CD4-positive, alpha-beta T cell treated with Interleukin-12 subunit alpha and Interleukin-12 subunit beta, for 1 hour (primary cell): ENCODE data around the gene KRTAP10-3.

Experiments
- DNase-seq: peaks from one replicate; pipeline ENCODE4 v3.0.0-alpha.2; 2020

KRTAP10-3 gene

DNA sequence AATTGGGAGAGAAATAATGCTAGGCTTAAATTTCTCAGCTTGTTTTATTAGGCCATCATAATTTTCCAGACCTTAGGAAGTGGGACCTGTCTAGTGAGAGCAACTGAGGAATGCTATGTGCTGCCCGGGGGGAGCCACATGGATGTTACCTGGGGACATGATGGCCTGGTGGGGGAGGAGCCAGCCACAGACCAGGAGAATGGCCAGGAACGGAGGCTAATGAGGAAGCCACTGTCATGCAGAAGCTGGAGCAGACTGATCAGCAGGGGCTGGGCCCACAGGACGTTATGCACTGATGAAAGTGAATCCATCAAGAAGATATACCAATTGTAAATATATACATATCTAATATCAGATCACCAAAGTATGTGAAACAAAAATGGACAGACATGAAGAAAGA lies 14.0 kb downstream of the KRTAP10-3 start:
- DNase-seq, result no peak

DNA sequence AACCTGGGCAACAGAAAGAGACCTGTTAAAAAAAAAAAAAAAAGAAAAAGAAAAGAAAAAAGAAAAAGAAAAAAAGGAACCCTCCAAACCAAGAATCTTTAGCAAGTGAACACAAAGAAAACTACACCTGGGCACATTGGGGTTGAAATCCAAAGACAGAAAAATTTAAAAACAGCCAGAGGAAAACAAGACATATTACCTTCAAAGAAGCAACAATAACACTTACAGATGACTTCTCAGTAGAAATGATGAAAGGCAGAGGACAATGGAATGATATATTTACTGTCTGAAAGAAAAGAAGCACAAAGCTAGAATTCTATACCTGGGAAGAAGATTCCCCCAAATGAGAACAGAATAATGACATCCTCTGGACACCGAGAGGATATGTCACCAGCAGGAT lies 15.9 kb downstream of the KRTAP10-3 start:
- DNase-seq, result no peak

DNA sequence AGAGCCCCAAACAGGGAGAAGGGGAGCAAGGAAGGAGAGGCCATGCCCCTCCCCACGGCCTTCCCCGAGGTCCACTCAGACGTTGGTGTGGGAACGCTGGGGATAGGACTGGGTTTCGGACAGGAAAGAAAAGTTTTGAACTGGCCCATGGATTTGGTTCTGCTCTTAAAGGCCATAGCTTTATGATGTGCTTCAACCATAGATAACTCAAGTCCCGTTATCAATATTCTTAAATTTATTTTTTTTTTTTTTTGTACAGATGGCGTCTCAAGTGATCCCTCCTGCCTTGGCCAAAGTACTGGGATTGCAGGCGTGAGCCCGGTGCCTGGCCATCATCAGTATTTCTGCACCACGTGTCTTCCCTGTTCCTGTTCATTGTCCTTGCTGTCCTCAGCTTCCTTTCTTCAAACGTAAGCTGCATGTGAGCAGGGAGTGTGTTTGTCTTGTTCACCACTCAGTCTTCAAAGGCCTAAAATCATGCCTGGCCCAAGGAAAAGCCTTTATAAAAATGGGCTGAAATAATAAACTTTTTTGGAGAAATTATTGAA lies 17.8 kb downstream of the KRTAP10-3 start:
- no peak for DNase-seq

DNA sequence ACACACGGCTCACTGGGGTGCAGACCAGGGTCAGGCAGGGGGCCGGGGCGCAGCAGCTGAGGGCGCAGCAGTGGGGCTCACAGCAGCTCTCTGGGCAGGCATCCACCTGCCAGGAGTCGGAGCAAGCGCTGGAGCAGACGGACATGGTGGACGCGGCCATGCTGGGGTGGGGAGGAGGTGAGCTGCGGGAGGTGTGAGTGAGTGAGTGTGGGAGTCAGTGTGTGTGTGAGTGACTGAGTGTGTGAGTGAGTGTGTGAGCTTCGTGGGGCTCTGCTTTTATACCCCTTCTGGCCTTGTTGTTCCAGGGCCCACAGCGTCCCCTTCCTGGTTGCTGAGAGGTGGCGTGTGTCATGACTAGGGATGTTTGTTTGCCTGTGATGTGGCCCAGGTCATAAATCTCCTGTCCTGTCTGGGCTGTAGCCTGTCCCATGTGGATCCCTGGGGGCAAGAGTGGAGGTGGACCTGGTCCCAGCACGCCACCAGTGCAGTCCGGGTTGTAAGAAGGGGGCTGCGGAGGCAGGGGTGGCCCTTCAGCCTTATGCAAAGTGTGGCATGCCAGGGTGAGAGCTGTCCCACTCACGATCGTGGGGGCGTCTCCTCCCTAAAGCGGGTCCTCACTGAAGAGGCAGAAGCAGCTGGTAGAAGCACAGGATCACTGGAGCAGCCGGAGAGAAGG lies 18.5 kb downstream of the KRTAP10-3 start, which contains the start of gene KRTAP10-1:
KRTAP10-1 (minus strand) TSS at position 205 of the 676 bp plus-strand sequence; CDS start at position 160, 45 bp downstream.
- no peak for DNase-seq

DNA sequence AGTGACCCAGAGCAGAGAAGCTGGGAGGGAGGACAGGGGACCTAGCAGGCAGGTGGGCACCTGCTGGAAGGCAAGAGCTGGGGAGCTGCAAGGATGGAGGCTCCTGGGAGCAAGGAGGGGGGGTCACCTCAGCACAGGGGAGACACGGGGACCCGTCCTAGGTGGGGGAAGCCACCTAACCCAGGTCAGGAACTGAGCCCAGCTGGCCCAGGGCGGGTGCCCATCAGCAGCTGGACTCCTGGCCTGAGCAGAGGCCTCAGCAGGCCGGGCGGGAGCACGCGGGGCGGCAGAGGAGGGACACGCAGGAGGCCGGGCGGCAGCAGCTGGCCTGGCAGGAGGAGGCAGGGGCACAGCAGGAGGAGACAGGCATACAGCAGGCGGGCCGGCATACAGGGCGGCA lies 19.5 kb downstream of the KRTAP10-3 start:
- no peak for DNase-seq

DNA sequence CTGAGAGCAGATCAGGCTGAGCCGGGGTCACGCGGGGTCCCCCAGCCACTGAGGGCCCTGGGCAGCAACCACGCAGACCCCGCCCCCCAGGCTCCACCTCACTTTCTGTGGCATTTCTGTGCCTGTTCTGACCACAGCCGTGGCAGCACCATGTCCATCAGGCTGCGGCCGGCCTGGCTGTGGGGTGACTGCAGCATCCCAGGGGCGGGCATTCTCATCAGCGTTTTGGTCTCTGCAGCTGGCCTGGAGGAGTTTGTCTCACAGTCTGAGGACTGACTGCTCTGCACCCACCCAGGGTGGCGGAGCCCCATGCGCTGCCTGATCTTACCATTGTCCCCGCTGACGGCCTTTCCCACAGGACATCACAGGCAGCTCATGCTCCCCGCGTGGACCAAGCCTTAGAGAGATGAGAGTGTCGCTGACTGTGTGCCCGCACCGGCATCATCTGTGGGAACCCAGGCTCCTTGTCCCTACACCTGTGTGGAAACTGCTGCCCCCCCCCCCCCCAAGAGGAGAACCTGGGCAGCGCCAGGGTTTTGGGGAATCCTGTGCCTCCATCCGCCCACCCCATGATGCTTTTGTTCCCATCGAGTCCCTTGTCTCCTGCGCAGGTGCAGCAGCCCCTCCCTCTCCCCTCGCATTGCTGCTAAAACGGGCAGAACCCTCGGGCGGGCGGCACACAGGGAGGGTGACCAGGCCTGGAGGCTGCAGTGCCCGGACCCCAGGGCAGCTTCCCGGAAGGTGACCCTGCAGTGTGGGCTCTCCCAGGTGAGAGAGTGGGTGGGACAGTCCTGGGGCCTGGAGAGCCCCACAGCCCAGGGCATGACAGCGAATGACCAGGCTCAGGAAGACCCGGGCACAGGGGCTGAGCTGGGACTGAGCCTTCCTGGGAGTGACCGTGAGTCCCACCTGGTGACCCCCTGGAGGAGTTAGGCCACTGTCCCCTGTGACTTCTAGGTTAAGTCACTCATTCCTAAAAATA lies 20.4 kb downstream of the KRTAP10-3 start:
- no peak for DNase-seq

DNA sequence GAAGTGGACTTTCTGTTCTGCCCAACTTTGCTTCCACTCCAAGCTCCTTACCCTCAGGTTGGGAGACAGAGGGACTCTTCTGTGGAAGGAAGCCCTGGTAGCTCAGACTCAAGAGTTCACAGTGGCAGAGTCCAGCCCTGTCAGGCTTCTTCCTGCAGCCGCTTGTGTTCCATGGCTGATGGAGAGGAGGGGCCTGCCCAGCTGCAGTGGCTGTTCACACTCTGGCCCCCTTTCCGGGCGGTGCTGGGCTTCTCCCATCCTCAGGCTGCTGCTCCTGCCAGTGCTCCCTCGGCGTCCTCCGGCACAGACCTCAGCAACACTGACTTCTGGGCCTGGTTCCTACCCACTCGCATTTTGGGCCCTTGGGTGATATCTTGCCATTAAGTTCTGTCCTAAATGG lies 22.6 kb downstream of the KRTAP10-3 start:
- DNase-seq, result no peak

DNA sequence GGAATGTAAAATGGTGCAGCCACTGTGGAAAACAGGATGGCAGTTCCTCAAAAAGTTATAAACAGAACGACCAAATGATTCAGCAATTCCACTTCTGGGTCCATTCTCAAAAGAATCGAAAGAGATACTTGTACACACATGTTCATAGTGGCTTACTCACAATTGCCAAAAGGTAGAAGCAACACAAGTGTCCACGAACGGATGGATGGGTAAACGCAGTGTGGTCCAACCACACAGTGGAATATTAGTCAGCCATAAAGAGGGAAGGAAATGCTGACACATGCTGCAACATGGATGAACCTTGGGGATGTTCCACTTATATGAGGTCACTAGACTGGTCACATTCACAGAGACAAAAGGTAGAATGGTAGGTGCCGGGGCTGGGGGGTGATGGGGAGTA lies 23.9 kb downstream of the KRTAP10-3 start:
- no peak for DNase-seq

DNA sequence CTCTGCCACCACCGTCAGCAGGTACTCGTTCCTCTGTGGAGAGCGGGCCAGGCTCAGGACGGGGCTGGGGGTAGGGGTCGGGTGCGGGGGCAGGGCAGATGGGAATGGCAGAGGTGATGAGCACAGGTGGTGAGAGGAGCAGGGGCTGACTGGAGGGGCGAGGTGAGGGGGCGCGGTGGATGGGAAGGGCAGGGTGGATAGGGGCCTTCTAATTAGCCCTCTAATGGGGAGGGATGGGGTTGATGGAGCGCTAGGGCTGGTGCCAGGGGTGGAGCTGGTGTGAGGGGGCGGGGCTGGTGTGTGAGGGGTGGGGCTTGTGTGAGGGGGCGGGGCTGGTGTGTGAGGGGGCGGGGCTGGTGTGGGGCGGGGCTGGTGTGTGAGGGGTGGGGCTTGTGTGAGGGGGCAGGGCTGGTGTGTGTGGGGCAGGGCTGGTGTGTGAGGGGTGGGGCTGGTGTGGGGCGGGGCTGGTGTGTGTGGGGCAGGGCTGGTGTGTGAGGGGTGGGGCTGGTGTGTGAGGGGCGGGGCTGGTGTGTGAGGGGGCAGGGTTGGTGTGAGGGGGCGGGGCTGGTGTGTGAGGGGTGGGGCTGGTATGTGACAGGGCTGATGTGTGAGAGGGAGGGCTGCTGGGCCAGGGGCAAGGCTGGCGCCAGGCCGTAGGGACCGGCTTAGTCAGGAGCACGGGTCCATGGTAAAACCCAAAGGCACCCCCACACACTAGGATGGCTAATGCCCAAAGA lies 24.5 kb downstream of the KRTAP10-3 start:
- DNase-seq, result no peak

DNA sequence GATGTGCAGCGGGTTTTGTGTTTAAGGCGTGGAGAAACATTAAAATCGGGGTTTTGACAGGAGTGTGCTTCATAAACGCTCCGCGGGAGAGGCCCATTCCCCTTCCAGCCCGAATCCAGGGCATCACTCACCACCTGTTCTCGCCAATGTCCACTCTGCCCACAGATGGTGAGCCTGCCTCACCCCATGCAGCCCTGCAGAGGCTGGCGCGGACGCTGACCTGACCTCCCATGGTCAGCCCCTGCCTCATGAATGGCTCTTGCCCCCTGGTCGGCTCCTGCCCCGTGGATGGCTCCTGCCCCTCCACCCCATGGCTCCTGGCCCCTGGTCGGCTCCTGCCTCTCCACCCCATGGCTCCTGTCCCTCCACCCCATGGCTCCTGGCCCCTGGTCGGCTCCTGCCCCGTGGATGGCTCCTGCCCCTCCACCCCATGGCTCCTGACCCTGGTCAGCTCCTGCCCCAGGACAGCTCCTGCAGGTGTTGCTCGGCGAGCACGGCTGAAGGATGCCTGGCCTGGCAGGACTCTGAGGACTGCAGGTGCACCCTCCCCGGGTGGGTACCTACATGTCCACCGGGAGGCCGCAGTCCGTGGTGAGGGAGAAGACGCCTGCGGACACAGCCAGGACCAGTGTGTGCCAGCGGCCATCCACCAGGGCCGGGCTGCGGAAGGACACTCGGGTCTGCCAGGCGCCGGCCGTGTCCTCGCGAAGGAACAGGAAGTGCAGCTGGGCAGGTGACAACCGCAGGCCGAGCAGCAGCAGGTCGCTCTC lies 25.3 kb downstream of the KRTAP10-3 start:
- no peak for DNase-seq

DNA sequence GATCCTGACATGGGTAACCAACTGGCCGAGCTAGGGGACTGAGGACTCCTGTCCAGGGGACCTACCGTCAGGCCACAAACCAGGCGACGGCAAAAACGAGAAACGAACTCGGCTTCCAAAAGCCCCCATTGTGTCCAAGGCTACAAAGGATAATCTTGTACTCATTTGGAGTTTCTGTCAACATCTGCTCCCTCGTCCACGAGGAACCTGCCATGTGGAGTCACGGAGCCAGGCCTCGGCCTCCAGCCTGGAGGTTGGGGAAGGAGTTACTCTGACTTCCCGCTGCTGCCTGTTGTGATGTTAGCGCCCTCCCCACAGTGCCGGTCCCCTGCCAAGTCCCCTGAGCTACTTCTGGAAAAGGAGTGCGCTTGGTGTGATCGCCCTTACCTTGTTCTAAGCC lies 25.9 kb downstream of the KRTAP10-3 start:
- no peak for DNase-seq

DNA sequence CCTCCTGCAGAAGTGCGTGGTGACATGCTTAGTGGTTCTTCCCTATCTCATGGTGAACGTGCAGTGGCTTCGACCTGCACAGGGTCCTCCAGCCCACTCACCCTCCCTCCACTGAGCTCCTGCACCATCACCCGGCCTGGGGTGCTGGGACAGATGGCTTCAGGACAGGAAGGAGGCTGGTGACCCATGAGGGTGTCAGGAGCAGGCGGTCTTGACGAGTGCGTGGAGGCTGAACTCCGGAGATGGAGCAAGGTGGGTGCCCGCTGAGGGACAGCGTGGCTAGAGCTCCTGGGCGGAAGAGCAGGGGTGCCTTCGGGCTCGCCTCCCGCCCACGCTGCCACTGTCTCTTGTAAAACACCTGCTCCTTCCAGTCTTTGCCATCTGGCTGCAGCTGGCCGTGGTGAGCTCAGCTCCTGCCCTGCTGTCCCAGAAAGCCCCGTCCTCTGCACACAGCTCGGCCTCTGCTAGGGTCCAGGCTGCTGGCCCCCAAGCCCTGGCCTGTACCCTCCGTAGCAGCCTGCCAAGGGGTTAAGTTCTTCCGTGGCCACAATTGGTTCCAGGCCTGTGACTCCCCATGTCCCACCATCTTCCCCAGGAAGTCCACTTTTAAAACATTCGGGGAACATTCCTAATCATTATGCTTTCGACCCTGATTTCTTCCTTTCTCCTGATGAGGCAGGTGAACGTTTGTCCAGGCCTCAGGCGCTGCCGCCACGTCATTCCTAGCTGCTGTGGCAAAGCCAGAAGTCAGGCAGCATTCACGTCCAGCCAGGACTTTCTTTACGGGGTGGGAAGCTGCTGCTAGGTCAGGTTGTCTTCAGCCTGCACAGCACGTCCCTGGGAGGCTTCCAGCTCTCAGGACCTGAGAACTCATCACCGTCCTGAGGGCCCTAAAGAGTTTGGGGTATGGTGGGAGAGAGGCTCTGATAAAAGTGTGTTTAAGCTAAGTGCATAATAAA lies 26.7 kb downstream of the KRTAP10-3 start:
- DNase-seq, result no peak

DNA sequence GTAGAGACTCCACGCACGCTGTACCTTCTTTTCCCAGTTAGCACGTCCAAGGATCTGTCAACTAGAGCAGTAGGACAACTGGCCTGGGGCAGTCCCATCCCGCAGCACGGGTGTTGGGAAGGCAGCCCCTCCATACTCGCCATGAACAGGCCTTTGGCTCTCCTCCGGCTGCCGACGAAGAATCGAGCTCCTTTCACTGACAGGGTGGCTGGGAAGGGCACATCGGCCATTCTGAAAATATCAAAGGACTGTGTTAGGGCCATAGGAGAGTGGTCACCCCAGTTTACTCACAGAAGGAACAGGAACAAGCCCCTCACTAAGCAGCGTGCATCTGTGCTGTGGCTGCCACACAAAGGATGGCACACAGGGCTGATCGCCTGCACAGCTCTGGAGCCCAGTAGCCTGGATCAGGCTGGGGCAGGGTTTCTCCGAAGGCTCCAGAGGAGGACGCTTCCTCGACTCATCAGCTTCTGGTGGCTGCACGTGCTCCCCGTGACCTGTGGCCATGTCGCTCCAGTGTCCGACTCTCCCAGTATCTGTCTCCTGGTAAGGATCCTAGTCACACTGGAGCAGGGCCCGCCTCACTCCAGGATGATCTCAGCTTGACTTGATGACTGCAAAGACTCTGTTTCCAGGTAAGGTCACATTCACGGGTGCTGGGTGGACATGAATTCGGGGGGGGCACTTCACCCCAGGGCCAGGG lies 27.5 kb downstream of the KRTAP10-3 start:
- no peak for DNase-seq

DNA sequence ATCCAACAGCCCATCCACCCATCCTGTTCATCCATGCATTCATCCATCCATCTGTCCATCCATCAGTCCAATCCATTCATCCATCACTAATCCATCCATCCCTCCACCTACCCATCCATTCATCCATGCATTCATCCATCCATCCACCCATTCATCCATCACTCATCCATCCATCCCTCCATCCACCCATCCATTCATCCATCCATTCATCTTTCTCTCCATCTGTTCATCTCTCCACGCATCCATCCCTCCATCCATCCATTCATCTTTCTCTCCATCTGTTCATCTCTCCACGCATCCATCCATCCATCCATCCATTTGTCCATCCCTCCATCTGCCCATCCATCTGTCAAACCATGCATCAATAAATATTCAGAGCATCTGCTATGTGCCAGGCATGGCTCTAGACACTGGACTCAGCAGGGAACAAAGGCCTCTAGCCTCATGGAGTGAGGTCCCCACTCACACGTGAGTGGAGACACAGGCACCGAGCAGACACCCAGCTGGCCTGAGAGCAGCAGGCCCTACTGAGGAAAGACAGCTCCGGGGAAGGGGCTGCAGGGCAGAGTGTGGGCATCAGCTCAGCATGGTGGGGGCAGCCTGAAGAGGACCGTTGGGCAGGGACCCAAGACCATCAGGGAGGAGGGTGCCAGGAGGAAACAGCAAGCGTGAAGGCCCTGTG lies 28.2 kb downstream of the KRTAP10-3 start:
- no peak for DNase-seq

DNA sequence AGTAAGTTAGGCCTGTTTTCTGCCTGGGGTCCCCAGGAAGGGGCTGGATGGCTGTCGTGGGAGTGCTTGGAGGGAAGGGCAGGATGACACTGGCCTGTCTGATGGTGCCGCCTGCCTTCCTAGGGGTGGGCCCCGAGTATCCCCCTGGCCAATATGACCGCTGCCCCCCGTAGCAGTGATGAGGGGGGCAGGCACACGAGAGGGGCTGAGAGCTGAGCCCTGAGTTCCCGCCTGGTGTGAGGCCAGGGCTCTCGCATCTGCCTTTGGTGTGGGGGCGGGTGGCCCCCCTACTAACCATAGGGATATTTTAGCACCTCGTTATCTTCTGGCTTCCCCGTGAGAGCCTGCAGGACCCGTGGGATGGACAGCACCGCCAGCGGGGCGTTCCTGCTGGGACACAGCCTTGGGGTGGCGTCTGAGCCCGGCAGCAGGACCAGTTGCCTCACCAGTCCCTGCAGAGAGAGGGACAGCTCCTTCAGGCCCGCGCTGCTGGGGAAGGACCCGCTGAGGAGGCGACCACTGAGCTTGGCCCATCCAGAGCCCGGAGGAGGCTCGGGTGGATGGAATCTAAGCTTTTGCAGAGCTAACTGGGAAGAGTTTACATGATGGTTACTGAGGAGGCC lies 29.0 kb downstream of the KRTAP10-3 start:
- DNase-seq, result no peak

DNA sequence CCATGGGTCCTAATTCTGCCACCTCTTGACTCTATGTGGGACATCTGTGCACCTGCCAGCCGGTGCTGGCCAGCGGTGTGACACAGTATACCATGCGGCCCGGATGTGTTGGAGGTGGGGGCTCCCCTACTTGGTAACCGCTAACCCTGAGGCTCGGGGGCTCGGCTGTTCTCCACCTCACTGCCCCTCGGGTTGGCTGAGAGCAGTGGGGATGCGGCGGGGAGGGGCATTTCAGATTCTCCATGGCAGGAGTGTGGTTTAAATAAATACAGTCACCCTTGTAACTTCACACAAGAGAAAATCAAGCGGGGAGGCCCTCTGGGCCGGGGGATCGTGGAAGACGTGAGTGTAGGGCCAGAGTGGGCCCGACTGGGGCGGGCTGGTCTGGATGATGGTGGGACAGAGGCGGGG lies 29.6 kb downstream of the KRTAP10-3 start:
- DNase-seq, result no peak

DNA sequence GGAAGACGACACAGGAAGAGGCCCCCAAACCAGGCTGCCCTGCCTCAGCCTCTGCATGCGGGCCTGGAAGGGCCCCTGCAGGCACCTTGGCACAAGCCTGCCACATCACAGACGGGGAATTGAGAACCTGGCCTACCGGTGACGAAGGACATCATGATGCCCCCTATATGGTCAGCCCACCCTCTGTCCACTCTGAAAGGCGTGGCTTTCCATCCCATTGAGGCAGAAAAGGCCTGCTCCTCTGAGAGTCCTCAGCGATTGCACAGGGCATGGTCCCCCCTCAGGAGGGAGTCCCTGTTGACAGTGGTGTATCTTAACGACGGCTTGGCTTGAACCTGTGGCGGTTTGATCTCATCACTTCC lies 30.0 kb downstream of the KRTAP10-3 start:
- no peak for DNase-seq

DNA sequence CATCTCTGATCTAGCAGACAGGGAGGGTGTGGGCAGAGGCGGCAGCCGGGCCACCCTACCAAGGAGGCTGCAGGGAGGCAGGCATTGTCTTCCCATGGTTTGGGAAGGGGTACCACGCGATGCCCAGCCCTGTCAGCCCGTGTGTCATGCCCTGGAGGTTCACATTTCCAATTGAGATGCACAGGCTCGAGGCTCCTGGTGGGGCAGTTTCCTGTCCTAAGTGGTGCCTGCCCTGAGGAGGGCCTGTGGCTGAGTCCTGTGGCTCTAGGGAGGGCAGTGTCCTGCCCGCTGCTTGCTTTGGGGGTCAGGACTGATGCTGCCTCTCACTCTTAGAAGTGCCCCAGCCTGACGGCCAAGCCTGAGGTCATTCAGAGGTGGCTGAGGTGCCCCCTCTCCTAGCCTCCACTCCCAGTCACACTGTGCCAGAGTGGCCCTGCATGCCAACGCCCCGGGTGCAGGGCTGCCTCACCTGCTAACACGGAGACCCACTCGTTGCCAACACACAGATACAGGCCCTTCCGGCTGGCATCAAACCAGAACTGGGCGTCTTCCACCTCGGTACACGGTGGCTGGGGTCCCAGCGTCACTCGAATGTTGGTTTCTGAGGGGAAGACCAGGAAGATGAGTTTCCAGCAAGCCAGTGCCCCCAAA lies 30.5 kb downstream of the KRTAP10-3 start:
- DNase-seq, result no peak
